ENCODE results near the gene H6PD. TPM values are rescaled to one million over a fixed set of nuclear protein-coding genes. Genes with fewer than 3 reads are reported as not detected.

H6PD gene
- total and polyA plus RNA-seq, 8 donors = 33.0 to 63.0 (median 52.4) TPM

GRCh38 chr1:9212735-9213134, 21.8 kb upstream of the H6PD start:
- ATAC-seq = no peak
- TF ChIP-seq CTCF (IDR thresholded peaks at IDR 0.05) = no peak
- Histone ChIP-seq H3K36me3 (no peaks in the 10 kb centered on the region), H3K4me3 (no peak overlapping the region), H3K9me3 (no peaks in the 10 kb centered on the region), H3K4me1 (no peaks in the 10 kb centered on the region), H3K27me3 (no peaks in the 10 kb centered on the region), H3K27ac (no peak overlapping the region)
- DNase-seq = no peak
- intact Hi-C loops (cut with DNase I) = no loop called here

- TF ChIP-seq CTCF (IDR thresholded peaks at IDR 0.05) = no peak
- DNase-seq = no peak
- Histone ChIP-seq H3K27me3 (no peaks in the 10 kb centered on the region), H3K4me3 (no peak overlapping the region), H3K27ac (no peak overlapping the region), H3K9me3 (no peaks in the 10 kb centered on the region), H3K36me3 (no peaks in the 10 kb centered on the region), H3K4me1 (no peaks in the 10 kb centered on the region)
- no peak for ATAC-seq
- intact Hi-C loops (cut with DNase I) = no loop called here
Observed at GRCh38 chr1:9213956-9214355, 20.6 kb upstream of the H6PD start.

- Histone ChIP-seq H3K4me1 (no peaks in the 10 kb centered on the region), H3K27me3 (no peaks in the 10 kb centered on the region), H3K9me3 (no peaks in the 10 kb centered on the region), H3K36me3 (no peaks in the 10 kb centered on the region), H3K4me3 (no peak overlapping the region), H3K27ac (no peak overlapping the region)
- DNase-seq = no peak
- no peak for ATAC-seq
- TF ChIP-seq CTCF (IDR thresholded peaks at IDR 0.05) = no peak
- intact Hi-C loops (cut with DNase I) = no loop called here
Observed at GRCh38 chr1:9218917-9219316, 15.7 kb upstream of the H6PD start.

- ATAC-seq (no peak), DNase-seq (no peak)
- intact Hi-C loops (cut with DNase I) = no loop called here
- Histone ChIP-seq H3K9me3 (no peaks in the 10 kb centered on the region), H3K4me1 (no peaks in the 10 kb centered on the region), H3K27ac (no peak overlapping the region), H3K4me3 (no peak overlapping the region), H3K36me3 (no peaks in the 10 kb centered on the region), H3K27me3 (no peaks in the 10 kb centered on the region)
- TF ChIP-seq CTCF (IDR thresholded peaks at IDR 0.05) = no peak
Observed at GRCh38 chr1:9222846-9223625, 11.5 kb upstream of the H6PD start.

GRCh38 chr1:9224664-9225410, 9.7 kb upstream of the H6PD start:
- no peak for ATAC-seq
- intact Hi-C loops (cut with DNase I) = no loop called here

More at GRCh38 chr1:9224664-9225410, 9.7 kb upstream of the H6PD start:
- no peak for DNase-seq
- Histone ChIP-seq H3K27ac (no peak overlapping the region), H3K27me3 (no peaks in the 10 kb centered on the region), H3K4me1 (peaks cover 0 to 7% of the 10 kb centered on the region in 2 donors), H3K36me3 (no peaks in the 10 kb centered on the region), H3K4me3 (no peak overlapping the region), H3K9me3 (no peaks in the 10 kb centered on the region)
- no peak for TF ChIP-seq CTCF (IDR thresholded peaks at IDR 0.05)

Data from left lung (tissue), 10 donors.